ENCODE measurements around the gene ARFRP1.
"Not testable (repeated sequence)": the region's sequence is repeated elsewhere in the genome, so short reads cannot be mapped to it uniquely, and the experiment has no call there.

The ARFRP1 gene

GRCh38 chr20:63662813-63663189 lies 45.0 kb downstream of the ARFRP1 start:
- POLR2A ChIA-PET = no interaction called here
- CTCF ChIA-PET = no interaction called here
- H3K4me3 ChIP-seq (ENCODE audit: low read depth, low read length) = no peak overlapping the region
- TF ChIP-seq CTCF (IDR thresholded peaks at IDR 0.05; ENCODE audit: insufficient read depth, low read length, missing control alignments) = no peak
- no peak for DNase-seq (ENCODE audit: low read depth, low spot score)

- no peak overlapping the region for H3K4me3 ChIP-seq (ENCODE audit: low read depth, low read length)
- POLR2A ChIA-PET = interaction anchor here (0.6 kb wide), 1 partner anchor 84 kb away, joined by 3 read pairs; no protein-coding TSS in a partner anchor
- no peak for TF ChIP-seq CTCF (IDR thresholded peaks at IDR 0.05; ENCODE audit: insufficient read depth, low read length, missing control alignments)
- no peak for DNase-seq (ENCODE audit: low read depth, low spot score)
- CTCF ChIA-PET = interaction anchor here (1.1 kb wide), 1 partner anchor 20 kb away, joined by 3 read pairs; no protein-coding TSS in a partner anchor
These were observed 45.6 kb downstream of the ARFRP1 start for GRCh38 chr20:63661959-63662812.

- H3K4me3 ChIP-seq (ENCODE audit: low read depth, low read length) = no peak overlapping the region
- CTCF ChIA-PET = interaction anchor here (1.1 kb wide), 1 partner anchor 22 kb away, joined by 3 read pairs; no protein-coding TSS in a partner anchor
- no peak for DNase-seq (ENCODE audit: low read depth, low spot score)
- no peak for TF ChIP-seq CTCF (IDR thresholded peaks at IDR 0.05; ENCODE audit: insufficient read depth, low read length, missing control alignments)
- POLR2A ChIA-PET = interaction anchor here (0.7 kb wide), 1 partner anchor 21 kb away, joined by 3 read pairs; no protein-coding TSS in a partner anchor
These were observed 46.7 kb downstream of the ARFRP1 start for GRCh38 chr20:63661108-63661507.

- no peak for TF ChIP-seq CTCF (IDR thresholded peaks at IDR 0.05; ENCODE audit: insufficient read depth, low read length, missing control alignments)
- H3K4me3 ChIP-seq (ENCODE audit: low read depth, low read length) = no peak overlapping the region
- DNase-seq (ENCODE audit: low read depth, low spot score) = no peak
- CTCF ChIA-PET = no interaction called here
- POLR2A ChIA-PET = interaction anchor here (0.7 kb wide), 1 partner anchor 22 kb away, joined by 3 read pairs; no protein-coding TSS in a partner anchor
These were observed 47.2 kb downstream of the ARFRP1 start for GRCh38 chr20:63660622-63661021.

GRCh38 chr20:63660174-63660573 lies 47.6 kb downstream of the ARFRP1 start:
- POLR2A ChIA-PET; H3K4me3 ChIP-seq (ENCODE audit: low read depth, low read length); CTCF ChIA-PET; DNase-seq (ENCODE audit: low read depth, low spot score): not testable (repeated sequence)

GRCh38 chr20:63659370-63659769 lies 48.4 kb downstream of the ARFRP1 start:
- CTCF ChIA-PET = no interaction called here
- no peak for TF ChIP-seq CTCF (IDR thresholded peaks at IDR 0.05; ENCODE audit: insufficient read depth, low read length, missing control alignments)
- POLR2A ChIA-PET = interaction anchor here (0.6 to 1.9 kb wide), 4 partner anchors 20 to 321 kb away, joined by 3 to 5 read pairs (median 3); partner anchors contain the start of gene PRPF6
- DNase-seq (ENCODE audit: low read depth, low spot score) = no peak
- H3K4me3 ChIP-seq (ENCODE audit: low read depth, low read length) = peak overlapping the region; percentile 88

Measured in AG04449 (cell line).